Measurements from ENCODE around the gene ERBB2. TPM values are rescaled to one million over a fixed set of nuclear protein-coding genes. Genes with fewer than 3 reads are reported as not detected.

The ERBB2 gene
- total and polyA plus RNA-seq, 9 of the 15 experiments (the other 6 are each of a cell fraction or from before 2014, with no cell fraction given): 0.74 to 5.6 (median 3.3) TPM

- TF ChIP-seq TRIM24 (IDR thresholded peaks at IDR 0.05) (peak in 1 of 2 experiments; percentile 89; a peak in 2 of 4 replicates), ZFP91 (CRISPR knock-in tag; IDR thresholded peaks at IDR 0.05) (no peak), STAT5A (IDR thresholded peaks at IDR 0.05; ENCODE audit: borderline replicate concordance, low read length) (no peak), ZBTB5 (IDR thresholded peaks at IDR 0.05) (no peak), ZNF644 (tag; IDR thresholded peaks at IDR 0.05; ENCODE audit: low read depth) (no peak), ZKSCAN8 (CRISPR knock-in tag; IDR thresholded peaks at IDR 0.05) (no peak), ZNF23 (CRISPR knock-in tag; IDR thresholded peaks at IDR 0.05) (no peak), NELFE (IDR thresholded peaks at IDR 0.05; ENCODE audit: insufficient read depth, insufficient read length) (no peak), TARDBP (IDR thresholded peaks at IDR 0.05) (no peak), ZNF3 (CRISPR knock-in tag; IDR thresholded peaks at IDR 0.05) (no peak), SP1 (CRISPR knock-in tag; IDR thresholded peaks at IDR 0.05) (peak; percentile 53; the same call in 1 of the 2 replicates), RBM14 (IDR thresholded peaks at IDR 0.05; ENCODE audit: borderline replicate concordance, insufficient read depth, low read depth, low read length) (no peak), TEAD4 (IDR thresholded peaks at IDR 0.05; ENCODE audit: low read length) (no peak), TEAD4 (CRISPR knock-in tag; IDR thresholded peaks at IDR 0.05; ENCODE audit: borderline replicate concordance) (no peak), POLR2H (tag; IDR thresholded peaks at IDR 0.05; ENCODE audit: low read depth) (peak; percentile 77), SLC30A9 (CRISPR knock-in tag; IDR thresholded peaks at IDR 0.05) (no peak), ZNF740 (CRISPR knock-in tag; IDR thresholded peaks at IDR 0.05) (no peak), ZNF740 (tag; IDR thresholded peaks at IDR 0.05) (no peak), TAF15 (IDR thresholded peaks at IDR 0.05; ENCODE audit: low read depth, low read length) (no peak), POU5F1 (IDR thresholded peaks at IDR 0.05; ENCODE audit: borderline replicate concordance, low read depth, low read length, partially characterized antibody) (no peak), SMAD1 (IDR thresholded peaks at IDR 0.05; ENCODE audit: low read depth, low read length, partially characterized antibody) (no peak), ZNF232 (CRISPR knock-in tag; IDR thresholded peaks at IDR 0.05) (no peak), PREB (CRISPR knock-in tag; IDR thresholded peaks at IDR 0.05) (no peak)
These were observed 12.1 kb upstream of the ERBB2 start, which contains the start of gene PGAP3 (continued) for GRCh38 chr17:39687546-39688474.
